DOHH2 (cell line): ENCODE measurements around the gene SMIM36.

Experiments used
- H3F3A ChIP-seq: fragments of 200-600 bp; sonication (generic), shearing (Covaris generic); 2 replicates; pipeline ENCODE4 v1.6.0; 2016; ENCODE audit warnings: antibody characterized with exemption, mild to moderate bottlenecking; ENCODE audit not compliant: control insufficient read depth, insufficient read depth
- H3K27ac ChIP-seq: fragments of 200-600 bp; sonication (generic); 2 replicates; pipeline ENCODE4 v1.5.1; 2014; ENCODE audit warnings: low read depth, mild to moderate bottlenecking, low read length, moderate library complexity
- H3K27me3 ChIP-seq: fragments of 200-600 bp; sonication (generic); 2 replicates; pipeline ENCODE4 v1.6.1; 2014; ENCODE audit warnings: mild to moderate bottlenecking, low read length, mixed read lengths; ENCODE audit not compliant: control insufficient read depth
- H3K36me3 ChIP-seq: fragments of 200-600 bp; sonication (generic); 2 replicates; pipeline ENCODE4 v1.6.1; 2014; ENCODE audit warnings: mild to moderate bottlenecking, low read length, moderate library complexity, mixed read lengths; ENCODE audit not compliant: control insufficient read depth
- H3K4me1 ChIP-seq: fragments of 200-600 bp; sonication (generic); 2 replicates; pipeline ENCODE4 v1.6.1; 2014; ENCODE audit warnings: mild to moderate bottlenecking, low read length, mixed read lengths; ENCODE audit not compliant: control insufficient read depth
- H3K4me2 ChIP-seq: fragments of 200-600 bp; sonication (generic); 2 replicates; pipeline ENCODE4 v1.6.0; 2014; ENCODE audit warnings: mild to moderate bottlenecking, low read length, moderate library complexity
- H3K4me3 ChIP-seq: fragments of 200-600 bp; sonication (generic); 2 replicates; pipeline ENCODE4 v1.5.1; 2014; ENCODE audit warnings: mild to moderate bottlenecking, low read length, mixed read lengths
- H3K79me2 ChIP-seq: fragments of 200-600 bp; sonication (generic); 2 replicates; pipeline ENCODE4 v1.6.1; 2014; ENCODE audit warnings: mild to moderate bottlenecking, low read length, mixed read lengths; ENCODE audit not compliant: control insufficient read depth
- H3K9me2 ChIP-seq: fragments of 200-600 bp; sonication (generic); replicated peaks from 2 replicates; pipeline ENCODE4 v1.6.1; 2014; ENCODE audit warnings: mild to moderate bottlenecking, low read length, mixed read lengths; ENCODE audit not compliant: control insufficient read depth
- H3K9me3 ChIP-seq: fragments of 200-600 bp; sonication (generic); 2 replicates; pipeline ENCODE4 v1.6.1; 2014; ENCODE audit warnings: antibody characterized with exemption, low read length, mixed read lengths; ENCODE audit not compliant: control insufficient read depth, insufficient read depth
- H4K20me1 ChIP-seq: fragments of 200-600 bp; sonication (generic); 2 replicates; pipeline ENCODE4 v1.6.0; 2014; ENCODE audit warnings: low read depth, mild to moderate bottlenecking, antibody characterized with exemption, low read length, moderate library complexity; ENCODE audit not compliant: control insufficient read depth, insufficient read depth
- CTCF ChIP-seq: fragments of 200-600 bp; sonication (generic); IDR thresholded peaks from one replicate; pipeline ENCODE4 v1.5.1; 2014; ENCODE audit warnings: antibody characterized with exemption, mild to moderate bottlenecking, low read depth, low read length; ENCODE audit not compliant: poor library complexity, severe bottlenecking
- EZH2phosphoT487 ChIP-seq: fragments of 200-600 bp; sonication (generic); IDR thresholded peaks from 2 replicates; pipeline ENCODE4 v1.6.1; 2017; ENCODE audit warnings: borderline replicate concordance, mild to moderate bottlenecking, antibody characterized with exemption, low read length, moderate library complexity, mixed read lengths

SMIM36 gene

GRCh38 chr17:55490376-55490775 is 20.9 kb downstream of the SMIM36 start:
- no peaks in the 10 kb centered on the region for H3F3A ChIP-seq
- H3K9me3 ChIP-seq: no peaks in the 10 kb centered on the region
- no peaks in the 10 kb centered on the region for H4K20me1 ChIP-seq
- no peaks in the 10 kb centered on the region for H3K4me1 ChIP-seq
- H3K79me2 ChIP-seq: no peaks in the 10 kb centered on the region
- H3K4me2 ChIP-seq: no peak overlapping the region
- no peak overlapping the region for H3K4me3 ChIP-seq
- H3K27ac ChIP-seq: no peak overlapping the region
- TF ChIP-seq CTCF (no peak), EZH2phosphoT487 (no peak)
- no peaks in the 10 kb centered on the region for H3K36me3 ChIP-seq
- H3K9me2 ChIP-seq: no peaks in the 10 kb centered on the region
- H3K27me3 ChIP-seq: peaks cover 7% of the 10 kb centered on the region; the same call in 1 of the 2 replicates

- Histone ChIP-seq H3K4me3 (no peak overlapping the region), H3K79me2 (no peaks in the 10 kb centered on the region), H3K4me1 (no peaks in the 10 kb centered on the region), H3K27ac (no peak overlapping the region), H3K9me3 (no peaks in the 10 kb centered on the region), H3K4me2 (no peak overlapping the region), H4K20me1 (no peaks in the 10 kb centered on the region), H3K36me3 (no peaks in the 10 kb centered on the region), H3F3A (no peaks in the 10 kb centered on the region), H3K9me2 (no peaks in the 10 kb centered on the region), H3K27me3 (0 out of 2 replicates have a peak, but pooled peaks cover 3% of the 10 kb centered on the region)
- TF ChIP-seq CTCF: no peak
- TF ChIP-seq EZH2phosphoT487: no peak
These were observed 23.4 kb downstream of the SMIM36 start for GRCh38 chr17:55487695-55488432.

GRCh38 chr17:55484575-55484974 is 26.7 kb downstream of the SMIM36 start:
- H3F3A ChIP-seq: no peaks in the 10 kb centered on the region
- H3K27me3 ChIP-seq: no peaks in the 10 kb centered on the region
- H3K4me1 ChIP-seq: no peaks in the 10 kb centered on the region
- no peaks in the 10 kb centered on the region for H3K9me3 ChIP-seq
- no peaks in the 10 kb centered on the region for H3K79me2 ChIP-seq
- no peak overlapping the region for H3K27ac ChIP-seq
- no peaks in the 10 kb centered on the region for H3K36me3 ChIP-seq
- H3K9me2 ChIP-seq: no peaks in the 10 kb centered on the region
- H3K4me2 ChIP-seq: no peak overlapping the region
- TF ChIP-seq EZH2phosphoT487 (no peak), CTCF (no peak)
- H4K20me1 ChIP-seq: no peaks in the 10 kb centered on the region
- no peak overlapping the region for H3K4me3 ChIP-seq
